DMS79 treated with DMSO at 0.1 percent for 48 hours (cell line): ENCODE results near the gene SLC6A20.

Source experiments
- DNase-seq: peaks from one replicate; lab custom pipeline; 2025; lab: John Stamatoyannopoulos, UW

SLC6A20 gene

DNA sequence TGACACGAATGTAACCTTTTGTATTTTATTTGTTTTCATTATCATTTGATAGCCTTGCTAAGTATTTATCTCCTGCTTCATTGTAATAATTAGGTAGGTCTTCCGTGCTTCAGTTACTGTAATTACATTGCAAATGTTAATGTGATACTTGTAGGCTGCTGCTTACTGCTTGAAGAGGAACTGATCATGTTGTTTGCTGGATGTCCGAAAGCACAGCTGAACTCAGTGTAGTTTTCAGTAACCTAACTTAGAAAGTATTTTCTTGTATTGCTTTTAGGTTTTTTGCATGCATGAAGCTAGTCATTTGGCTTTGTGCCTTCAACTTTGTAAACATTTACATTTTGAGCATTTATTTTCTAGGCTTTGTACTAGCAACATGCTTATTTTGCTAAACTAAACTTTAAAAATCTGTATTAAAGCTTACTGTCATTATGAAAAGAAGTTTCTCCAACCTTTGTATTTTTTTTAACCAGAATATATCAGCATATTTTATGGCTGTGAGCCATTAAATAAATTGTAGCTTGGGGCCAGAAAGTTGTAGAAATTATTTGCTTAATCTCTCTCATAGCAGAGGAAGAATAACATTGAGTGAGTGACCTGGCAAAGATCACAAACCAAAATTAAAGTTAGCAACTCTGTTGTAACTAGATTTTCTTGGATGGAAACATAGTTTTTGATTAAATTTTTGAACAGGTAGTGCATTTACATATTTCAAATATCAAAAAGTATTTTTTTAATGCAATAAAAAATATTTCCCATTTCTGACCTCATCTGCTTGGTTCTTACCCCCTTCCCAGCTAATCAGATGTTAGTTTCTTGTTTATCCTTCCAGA, 76.5 kb downstream of the SLC6A20 start:
- no peak for DNase-seq

DNA sequence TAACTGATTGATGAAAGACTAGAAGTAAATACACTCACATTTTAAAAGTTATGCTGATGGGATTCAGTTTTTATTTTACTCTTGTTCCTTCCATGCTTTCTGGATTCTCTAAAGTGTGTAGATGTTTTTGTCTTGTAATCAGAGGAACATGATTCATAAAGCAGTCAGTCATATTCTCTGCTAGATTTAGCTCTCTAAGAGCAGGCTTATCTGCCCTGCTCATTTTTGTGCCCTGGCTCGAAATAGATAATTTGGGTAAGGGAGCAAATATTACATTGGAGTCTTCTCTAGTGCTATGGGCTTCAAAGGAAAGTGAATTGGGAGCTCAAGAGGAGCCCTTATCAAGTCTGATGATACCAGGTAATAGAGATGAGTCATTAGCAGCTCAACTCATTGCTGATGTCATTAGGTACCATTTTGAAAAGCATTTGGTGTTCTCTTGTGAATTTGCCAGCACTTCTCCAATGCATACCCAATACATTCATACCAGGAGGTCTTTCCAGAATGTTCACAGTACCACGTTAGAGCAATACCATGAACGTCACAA, 79.5 kb downstream of the SLC6A20 start:
- DNase-seq = no peak

DNA sequence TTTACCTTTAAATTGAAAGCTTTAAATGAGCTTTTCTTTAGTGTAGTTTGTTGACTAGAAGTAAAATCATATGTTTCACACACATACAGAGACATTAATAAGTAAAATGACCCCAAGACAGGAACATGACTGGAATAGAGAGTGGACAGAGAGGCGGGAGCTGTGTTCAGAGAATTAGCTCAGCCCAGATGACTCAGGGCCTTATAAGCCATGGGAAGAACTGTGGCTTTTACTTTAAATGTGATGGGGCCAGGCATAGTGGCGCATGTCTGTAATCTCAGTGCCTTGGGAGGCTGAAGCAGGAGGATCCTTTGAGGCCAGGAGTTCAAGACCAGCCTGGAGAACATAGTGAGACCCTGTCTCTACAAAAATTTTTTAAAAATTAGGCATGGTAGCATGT, 80.4 kb downstream of the SLC6A20 start:
- DNase-seq = no peak

DNA sequence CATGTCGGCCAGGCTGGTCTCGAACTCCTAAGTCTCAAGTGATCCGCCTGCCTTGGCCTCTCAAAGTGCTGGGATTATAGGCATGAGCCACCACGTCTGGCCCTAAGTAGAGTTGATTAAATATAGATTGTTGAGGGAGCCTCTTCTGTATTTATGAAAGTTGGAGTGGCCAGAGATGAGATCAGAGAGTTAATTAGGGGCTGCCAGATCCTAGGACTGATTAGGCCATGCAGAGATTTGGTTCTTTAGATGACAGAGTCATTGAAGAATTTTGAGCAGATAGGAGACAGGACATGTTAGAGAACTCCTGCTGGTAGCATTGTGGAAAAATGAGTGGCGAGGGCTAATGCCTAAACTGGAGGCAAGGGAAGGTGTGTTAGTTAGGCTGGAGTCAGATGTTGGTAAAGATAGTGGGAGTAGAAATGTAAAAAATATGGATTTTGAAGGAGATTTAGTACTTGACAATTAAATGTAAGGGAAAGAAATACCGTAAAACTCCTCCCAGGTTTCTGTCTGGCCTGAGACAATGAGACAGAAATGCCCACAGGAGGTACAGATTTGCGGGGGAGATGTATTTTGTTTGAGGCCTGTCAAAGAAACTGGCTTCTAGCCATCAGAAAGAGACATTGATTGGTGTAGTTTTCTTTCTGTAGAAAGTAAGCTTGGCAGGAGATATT, 83.8 kb downstream of the SLC6A20 start:
- no peak for DNase-seq

DNA sequence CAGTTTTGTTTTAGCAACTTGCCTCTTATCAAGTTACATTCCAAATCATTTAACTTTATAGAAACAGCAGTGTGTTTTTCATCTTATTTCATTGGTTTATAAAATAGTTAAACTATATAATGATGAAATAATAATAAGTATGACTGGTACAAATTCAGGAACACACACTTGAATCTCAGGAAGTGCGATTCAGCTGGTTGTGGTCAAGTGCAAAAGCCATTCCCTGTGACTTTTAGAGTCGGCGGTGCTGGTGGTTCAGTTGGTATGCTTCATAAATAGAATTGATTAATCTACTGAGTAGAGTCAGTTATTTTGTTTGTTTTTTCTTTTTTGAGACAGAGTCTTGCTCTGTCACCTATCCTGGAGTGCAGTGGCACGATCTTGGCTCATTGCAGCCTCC, 84.4 kb downstream of the SLC6A20 start:
- no peak for DNase-seq

DNA sequence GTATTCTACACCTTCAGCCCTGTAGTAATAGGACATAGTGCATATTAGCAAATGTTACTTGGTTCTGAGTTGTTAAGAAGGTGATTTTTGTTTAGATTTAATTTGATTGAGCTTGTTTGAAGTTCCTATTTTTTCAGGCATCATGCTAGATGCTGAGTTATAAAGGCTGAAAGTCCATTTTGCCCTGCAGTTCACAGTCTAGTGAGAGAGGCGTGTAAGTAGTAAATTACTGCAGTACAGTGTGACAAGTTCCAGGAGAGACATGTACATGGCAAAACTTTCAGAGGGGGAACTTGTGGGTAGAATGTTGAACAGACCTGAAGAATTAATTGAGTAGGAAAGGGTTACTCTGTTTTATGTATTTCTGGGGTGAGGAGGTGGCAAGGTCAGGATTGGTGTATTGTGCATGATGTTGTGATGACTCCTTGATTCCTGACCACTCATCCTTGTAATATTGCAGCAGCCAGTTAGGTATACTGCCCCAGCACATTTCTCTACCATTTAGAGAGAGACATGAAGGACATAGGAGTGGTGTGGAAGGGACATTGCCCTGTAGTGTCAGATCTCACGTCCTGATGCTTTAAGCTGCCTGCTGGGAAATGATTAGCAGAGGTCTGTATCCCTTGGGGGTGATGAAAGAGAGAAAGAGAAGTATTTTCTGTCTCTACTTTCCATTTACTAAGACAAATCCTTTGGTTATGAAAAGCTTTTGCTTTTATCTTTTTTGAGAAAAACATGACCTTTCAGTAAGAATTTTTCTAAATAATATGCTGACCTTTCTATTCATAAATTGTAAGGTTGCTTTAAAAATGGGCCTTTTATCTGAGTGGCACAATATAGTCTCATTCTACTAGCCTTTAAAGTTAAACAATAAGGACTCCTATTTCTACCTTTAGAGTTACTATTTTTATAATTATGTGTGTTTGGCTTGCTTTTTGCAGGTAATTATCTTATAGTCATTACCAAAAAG, 90.2 kb downstream of the SLC6A20 start:
- DNase-seq = no peak
